SK-N-SH treated with all-trans-retinoic acid at 6 μM for 48 hours (cell line): Measurements from ENCODE around the gene ZFP92.

ENCODE experiments used
- ARNTL ChIP-seq: fragments of 450-650 bp; formaldehyde crosslinking; IDR thresholded peaks from 2 replicates; pipeline ENCODE4 v1.5.0; 2020; ENCODE audit warnings: low read depth, mild to moderate bottlenecking, moderate library complexity, borderline replicate concordance
- CREB5 ChIP-seq: fragments of 250-450 bp; sonication (Bioruptor Pico); IDR thresholded peaks from 2 replicates; pipeline ENCODE4 v1.5.1; 2020; ENCODE audit warnings: low read depth, mild to moderate bottlenecking, moderate library complexity
- CSRNP3 ChIP-seq: fragments of 250-450 bp; sonication (Bioruptor Pico); IDR thresholded peaks from 2 replicates; pipeline ENCODE4 v1.5.1; 2021; ENCODE audit warnings: mild to moderate bottlenecking, moderate library complexity
- GLIS3 ChIP-seq: fragments of 250-450 bp; sonication (Bioruptor Pico); IDR thresholded peaks from 2 replicates; pipeline ENCODE4 v1.5.0; 2020; ENCODE audit warnings: mild to moderate bottlenecking, moderate library complexity
- OSR1 ChIP-seq: fragments of 250-450 bp; sonication (Bioruptor Pico); IDR thresholded peaks from 2 replicates; pipeline ENCODE4 v1.8.0; 2022; ENCODE audit warnings: moderate library complexity, mild to moderate bottlenecking, inconsistent platforms
- PATZ1 ChIP-seq: fragments of 250-450 bp; sonication (Bioruptor Pico); IDR thresholded peaks from 2 replicates; pipeline ENCODE4 v1.8.0; 2020; ENCODE audit warnings: mild to moderate bottlenecking, moderate library complexity, borderline replicate concordance
- TSHZ2 ChIP-seq: fragments of 250-450 bp; sonication (Bioruptor Pico); IDR thresholded peaks from 2 replicates; pipeline ENCODE4 v1.5.0; 2020; ENCODE audit warnings: mild to moderate bottlenecking, moderate library complexity
- ZFP3 ChIP-seq: fragments of 250-450 bp; sonication (Bioruptor Pico); IDR thresholded peaks from 2 replicates; pipeline ENCODE4 v1.5.0; 2020; ENCODE audit warnings: mild to moderate bottlenecking, moderate library complexity
- ZFP30 ChIP-seq: fragments of 450-650 bp; formaldehyde crosslinking; IDR thresholded peaks from 2 replicates; pipeline ENCODE4 v1.5.0; 2022; ENCODE audit warnings: mild to moderate bottlenecking, moderate library complexity
- ZNF565 ChIP-seq: fragments of 450-650 bp; formaldehyde crosslinking; conservative IDR thresholded peaks from 2 replicates; pipeline ENCODE4 v1.5.0; 2020; ENCODE audit warnings: low read depth, mild to moderate bottlenecking, moderate library complexity

GRCh38 chrX:153394612-153395011, 16.7 kb upstream of the ZFP92 start:
- TF ChIP-seq ZNF565 (CRISPR knock-in tag) (no peak), OSR1 (no peak), ZFP30 (CRISPR knock-in tag) (no peak), ARNTL (CRISPR knock-in tag) (no peak), ZFP3 (CRISPR knock-in tag) (no peak), TSHZ2 (CRISPR knock-in tag) (no peak), CSRNP3 (CRISPR knock-in tag) (no peak), CREB5 (CRISPR knock-in tag) (no peak), PATZ1 (CRISPR knock-in tag) (no peak), GLIS3 (no peak)
